HCT116 (cell line): ENCODE results near the gene CGB1. TPM values are rescaled to one million over a fixed set of nuclear protein-coding genes. Genes with fewer than 3 reads are reported as not detected.

Experiments used
- ATAC-seq: fragments of 200-7000 bp; cut with Tn5 transposase; 2 replicates; pipeline ENCODE4 v1.9.1; 2020; ENCODE audit warnings: mild to moderate bottlenecking, moderate library complexity
- BruUV-seq: library from RNA; stranded (reverse); fragments of 400-500 nt; replicated peaks from 2 replicates; lab custom pipeline; 2021; lab: Mats Ljungman, UMichigan
- CTCF ChIA-PET: fragments of 300-600 bp; sonication (Branson Sonifier 250); formaldehyde crosslinking; loops from one replicate; lab custom pipeline; 2021; ENCODE audit warnings: antibody characterized with exemption; lab: Charles Lee
- POLR2A ChIA-PET: fragments of 300-600, 350-600 bp; sonication (Branson Sonifier 250); formaldehyde crosslinking; loops from one replicate; lab custom pipeline; 2021; ENCODE audit warnings: antibody characterized with exemption; lab: Charles Lee
- RAD21 ChIA-PET, 2 experiments: fragments of 300-600 bp; sonication (Branson Sonifier 250); formaldehyde crosslinking; loops; one replicate each; lab custom pipeline; 2023; ENCODE audit warnings: low total read pairs in 2 of 2; ENCODE audit not compliant: uncharacterized antibody in 2 of 2, unreplicated experiment in 2 of 2, low non-redundant PET in 1 of 2; lab: Charles Lee
- DNase-seq: peaks from one replicate; pipeline ENCODE4 v3.0.0-alpha.2; 2010; ENCODE audit warnings: low read depth, low spot score
- H2AFZ ChIP-seq: fragments of 200-600 bp; shearing (Covaris generic), sonication (generic); 2 replicates; pipeline ENCODE4 v1.6.1; 2017; ENCODE audit warnings: low read depth, mixed run types, mixed read lengths, antibody characterized with exemption, low read length; ENCODE audit not compliant: poor library complexity, severe bottlenecking
- H3K27ac ChIP-seq: 2 replicates; pipeline ENCODE4 v1.5.1; 2012; ENCODE audit warnings: low read depth, low read length
- H3K27me3 ChIP-seq: fragments of 200-600 bp; sonication (generic); 2 replicates; pipeline ENCODE4 v1.6.1; 2016; ENCODE audit warnings: mixed run types, low read length, mixed read lengths; ENCODE audit not compliant: insufficient read depth
- H3K36me3 ChIP-seq, 2 experiments: fragments of 200-500 bp in 1 of 2; fragments of 200-600 bp in 1 of 2; sonication (Bioruptor generic) in 1 of 2; sonication (generic) in 1 of 2; 2 replicates each; pipeline versions ENCODE4 v1.5.1 to v1.6.1; 2014 to 2016; ENCODE audit warnings: low read length in 2 of 2, inconsistent platforms in 1 of 2, mixed read lengths in 1 of 2, mixed run types in 1 of 2; ENCODE audit not compliant: insufficient read depth in 2 of 2, control insufficient read depth in 1 of 2
- H3K4me1 ChIP-seq, 2 experiments: fragments of 200-600 bp in 1 of 2; sonication (generic) in 1 of 2; 2 replicates each; pipeline versions ENCODE4 v1.5.1 to v1.6.1; 2012 to 2017; ENCODE audit warnings: low read length in 2 of 2, inconsistent platforms in 1 of 2, mild to moderate bottlenecking in 1 of 2, mixed read lengths in 1 of 2, mixed run types in 1 of 2, moderate library complexity in 1 of 2; ENCODE audit not compliant: insufficient read depth in 2 of 2, control insufficient read depth in 1 of 2
- H3K4me2 ChIP-seq: fragments of 200-600 bp; sonication (generic); 2 replicates; pipeline ENCODE4 v1.6.1; 2017; ENCODE audit warnings: mixed run types, low read length, mixed read lengths
- H3K4me3 ChIP-seq, 2 experiments: fragments of 200-600 bp in 1 of 2; sonication (generic) in 1 of 2; replicated peaks in 1 of 2; 2 replicates each; pipeline ENCODE4 v1.5.1; 2011 to 2016; ENCODE audit warnings: low read length in 2 of 2, control low read depth in 1 of 2, low read depth in 1 of 2, mild to moderate bottlenecking in 1 of 2, mixed read lengths in 1 of 2, mixed run types in 1 of 2
- H3K79me2 ChIP-seq: fragments of 200-600 bp; sonication (generic); 2 replicates; pipeline ENCODE4 v1.6.1; 2017; ENCODE audit warnings: mild to moderate bottlenecking, mixed run types, low read length, moderate library complexity, mixed read lengths; ENCODE audit not compliant: insufficient read depth
- H3K9ac ChIP-seq: fragments of 200-600 bp; sonication (generic); 2 replicates; pipeline ENCODE4 v1.6.1; 2016; ENCODE audit warnings: low read length, mixed read lengths
- H3K9me2 ChIP-seq: fragments of 200-600 bp; sonication (generic), shearing (Covaris generic); 2 replicates; pipeline ENCODE4 v1.6.1; 2017; ENCODE audit warnings: mixed run types, mild to moderate bottlenecking, moderate library complexity; ENCODE audit not compliant: insufficient read depth
- H3K9me3 ChIP-seq, 2 experiments: fragments of 200-500 bp in 1 of 2; fragments of 200-600 bp in 1 of 2; sonication (Bioruptor generic) in 1 of 2; sonication (generic) in 1 of 2; 2 replicates each; pipeline ENCODE4 v1.6.1; 2014 to 2017; ENCODE audit warnings: low read length in 2 of 2, mixed read lengths in 2 of 2, inconsistent platforms in 1 of 2, low read depth in 1 of 2, mild to moderate bottlenecking in 1 of 2, mixed run types in 1 of 2, moderate library complexity in 1 of 2; ENCODE audit not compliant: control insufficient read depth in 1 of 2, insufficient read depth in 1 of 2
- H4K20me1 ChIP-seq: fragments of 200-600 bp; sonication (generic), shearing (Covaris generic); 2 replicates; pipeline ENCODE4 v1.6.1; 2017; ENCODE audit warnings: mixed run types, mild to moderate bottlenecking, moderate library complexity; ENCODE audit not compliant: insufficient read depth
- CBX3 ChIP-seq: IDR thresholded peaks from 2 replicates; pipeline ENCODE4 v1.6.1; 2012; ENCODE audit warnings: low read depth
- CEBPB ChIP-seq: IDR thresholded peaks from 2 replicates; pipeline ENCODE4 v1.6.1; 2012; ENCODE audit warnings: low read depth
- CTCF ChIP-seq, 3 experiments: fragments of 200-600 bp in 1 of 3; sonication (generic) in 1 of 3; IDR thresholded peaks in 2 of 3; conservative IDR thresholded peaks in 1 of 3; 2 replicates each; pipeline ENCODE4 v1.5.1; 2012 to 2017; ENCODE audit warnings: low read depth in 2 of 3, low read length in 2 of 3, antibody characterized with exemption in 1 of 3, borderline replicate concordance in 1 of 3, control low read depth in 1 of 3, mild to moderate bottlenecking in 1 of 3, mixed read lengths in 1 of 3, mixed run types in 1 of 3, moderate library complexity in 1 of 3; ENCODE audit not compliant: insufficient read depth in 1 of 3
- EGR1 ChIP-seq: IDR thresholded peaks from 2 replicates; pipeline ENCODE4 v1.6.1; 2012; ENCODE audit warnings: low read depth
- ELF1 ChIP-seq: IDR thresholded peaks from 2 replicates; pipeline ENCODE4 v1.6.1; 2012; ENCODE audit warnings: low read depth, borderline replicate concordance
- EZH2 ChIP-seq: fragments of 200-600 bp; sonication (generic); IDR thresholded peaks from 2 replicates; pipeline ENCODE4 v1.6.1; 2017; ENCODE audit warnings: antibody characterized with exemption, mixed run types
- EZH2phosphoT487 ChIP-seq: fragments of 200-600 bp; IDR thresholded peaks from 2 replicates; pipeline ENCODE4 v1.6.1; 2018; ENCODE audit warnings: antibody characterized with exemption, borderline replicate concordance
- FOSL1 ChIP-seq: IDR thresholded peaks from 2 replicates; pipeline ENCODE4 v1.6.1; 2012; ENCODE audit warnings: low read depth
- POLR2A ChIP-seq: IDR thresholded peaks from 2 replicates; pipeline ENCODE4 v1.7.0; 2011; ENCODE audit warnings: borderline replicate concordance; ENCODE audit not compliant: insufficient read depth, insufficient read length; ENCODE audit errors: extremely low read depth
- POLR2AphosphoS5 ChIP-seq: IDR thresholded peaks from 2 replicates; pipeline ENCODE4 v1.6.1; 2011; ENCODE audit warnings: mild to moderate bottlenecking, low read depth, low read length, moderate library complexity
- SIN3A ChIP-seq: IDR thresholded peaks from 2 replicates; pipeline ENCODE4 v1.6.1; 2012; ENCODE audit warnings: low read depth
- SP1 ChIP-seq: IDR thresholded peaks from 2 replicates; pipeline ENCODE4 v1.6.1; 2012; ENCODE audit warnings: low read depth
- TCF7L2 ChIP-seq: IDR thresholded peaks from 2 replicates; pipeline ENCODE4 v1.7.0; 2011; ENCODE audit warnings: borderline replicate concordance, inconsistent platforms; ENCODE audit not compliant: insufficient read depth, insufficient read length; ENCODE audit errors: extremely low read depth
- YY1 ChIP-seq: IDR thresholded peaks from 2 replicates; pipeline ENCODE4 v1.6.1; 2011; ENCODE audit warnings: low read length, low read depth, moderate library complexity, mild to moderate bottlenecking; ENCODE audit not compliant: insufficient replicate concordance; ENCODE audit errors: extremely low read depth
- ZFX ChIP-seq: fragments of 450-650 bp; IDR thresholded peaks from 2 replicates; pipeline ENCODE4 v1.6.1; 2017
- ZNF274 ChIP-seq: fragments of 200-500 bp; sonication (Bioruptor generic); IDR thresholded peaks from 2 replicates; pipeline ENCODE4 v1.6.1; 2014; ENCODE audit warnings: mild to moderate bottlenecking, low read depth, low read length, inconsistent platforms
- intact Hi-C: fragments of 100-400 bp; cut with micrococcal nuclease; formaldehyde crosslinking; loops from 2 replicates; pipeline ENCODE4 v1.10.0; 2022
- total RNA-seq: library from RNA; stranded (reverse); gene quantifications from one replicate; pipeline ENCODE4 v1.2.1, GENCODE V29; 2021; ENCODE audit not compliant: unreplicated experiment
- TF ChIP-seq, protein P1 (sequence below): IDR thresholded peaks from 2 replicates; pipeline ENCODE4 v1.6.1; 2011; ENCODE audit warnings: mild to moderate bottlenecking, low read length, moderate library complexity; ENCODE audit not compliant: insufficient replicate concordance; ENCODE audit errors: extremely low read depth
- TF ChIP-seq, protein P2 (sequence below): IDR thresholded peaks from 2 replicates; pipeline ENCODE4 v1.6.1; 2012

The CGB1 gene
- total RNA-seq, 1 experiment from 2014 or later, result 0.76 TPM

GRCh38 chr19:49059053-49059452, 22.4 kb upstream of the CGB1 start:
- Histone ChIP-seq H3K4me3 (no peak overlapping the region), H3K36me3 (no peaks in the 10 kb centered on the region), H3K9ac (no peak overlapping the region), H3K9me3 (no peaks in the 10 kb centered on the region), H3K9me2 (no peaks in the 10 kb centered on the region), H3K27me3 (no peaks in the 10 kb centered on the region), H2AFZ (no peak overlapping the region), H3K79me2 (no peaks in the 10 kb centered on the region; the same call in 1 of the 2 replicates), H3K4me2 (no peak overlapping the region), H3K27ac (no peak overlapping the region), H3K4me1 (peaks cover 29 to 75% of the 10 kb centered on the region in 2 experiments), H4K20me1 (no peaks in the 10 kb centered on the region)
- POLR2A ChIA-PET, result no interaction called here
- TF ChIP-seq CEBPB (no peak), SP1 (no peak), CTCF (IDR thresholded peaks at IDR 0.05 in 2 of 3, conservative IDR thresholded peaks at IDR 0.05 in 1 of 3; ENCODE audit: borderline replicate concordance in 1 of 3, insufficient read depth in 1 of 3, low read depth in 2 of 3, low read length in 2 of 3) (no peak), POLR2AphosphoS5 (no peak), EGR1 (no peak), SIN3A (no peak), ZNF274 (no peak), FOSL1 (no peak), CBX3 (no peak), EZH2phosphoT487 (no peak), ELF1 (no peak), ZFX (no peak), YY1 (no peak), EZH2 (no peak), TCF7L2 (no peak), POLR2A (no peak)
- TF ChIP-seq, protein P1, sequence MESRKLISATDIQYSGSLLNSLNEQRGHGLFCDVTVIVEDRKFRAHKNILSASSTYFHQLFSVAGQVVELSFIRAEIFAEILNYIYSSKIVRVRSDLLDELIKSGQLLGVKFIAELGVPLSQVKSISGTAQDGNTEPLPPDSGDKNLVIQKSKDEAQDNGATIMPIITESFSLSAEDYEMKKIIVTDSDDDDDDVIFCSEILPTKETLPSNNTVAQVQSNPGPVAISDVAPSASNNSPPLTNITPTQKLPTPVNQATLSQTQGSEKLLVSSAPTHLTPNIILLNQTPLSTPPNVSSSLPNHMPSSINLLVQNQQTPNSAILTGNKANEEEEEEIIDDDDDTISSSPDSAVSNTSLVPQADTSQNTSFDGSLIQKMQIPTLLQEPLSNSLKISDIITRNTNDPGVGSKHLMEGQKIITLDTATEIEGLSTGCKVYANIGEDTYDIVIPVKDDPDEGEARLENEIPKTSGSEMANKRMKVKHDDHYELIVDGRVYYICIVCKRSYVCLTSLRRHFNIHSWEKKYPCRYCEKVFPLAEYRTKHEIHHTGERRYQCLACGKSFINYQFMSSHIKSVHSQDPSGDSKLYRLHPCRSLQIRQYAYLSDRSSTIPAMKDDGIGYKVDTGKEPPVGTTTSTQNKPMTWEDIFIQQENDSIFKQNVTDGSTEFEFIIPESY, result no peak
- TF ChIP-seq, protein P2, sequence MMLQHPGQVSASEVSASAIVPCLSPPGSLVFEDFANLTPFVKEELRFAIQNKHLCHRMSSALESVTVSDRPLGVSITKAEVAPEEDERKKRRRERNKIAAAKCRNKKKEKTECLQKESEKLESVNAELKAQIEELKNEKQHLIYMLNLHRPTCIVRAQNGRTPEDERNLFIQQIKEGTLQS, result no peak
- CTCF ChIA-PET, result interaction anchor here (4.1 kb wide), 1 partner anchor 66 kb away, joined by 20 read pairs; the partner anchor contains the start of genes GYS1 and RUVBL2
- intact Hi-C loops, result no loop called here
- DNase-seq (no peak), ATAC-seq (no peak)
- RAD21 ChIA-PET, result no interaction called here
- BruUV-seq, result no TSS peak
